Activated naive CD4-positive, alpha-beta T cell (primary cell): Measurements from ENCODE around the gene DNASE1L1.

Experiments
- DNase-seq, 4 experiments: peaks; one replicate each; lab custom pipeline; 2025; lab: John Stamatoyannopoulos, UW

The DNASE1L1 gene

DNA sequence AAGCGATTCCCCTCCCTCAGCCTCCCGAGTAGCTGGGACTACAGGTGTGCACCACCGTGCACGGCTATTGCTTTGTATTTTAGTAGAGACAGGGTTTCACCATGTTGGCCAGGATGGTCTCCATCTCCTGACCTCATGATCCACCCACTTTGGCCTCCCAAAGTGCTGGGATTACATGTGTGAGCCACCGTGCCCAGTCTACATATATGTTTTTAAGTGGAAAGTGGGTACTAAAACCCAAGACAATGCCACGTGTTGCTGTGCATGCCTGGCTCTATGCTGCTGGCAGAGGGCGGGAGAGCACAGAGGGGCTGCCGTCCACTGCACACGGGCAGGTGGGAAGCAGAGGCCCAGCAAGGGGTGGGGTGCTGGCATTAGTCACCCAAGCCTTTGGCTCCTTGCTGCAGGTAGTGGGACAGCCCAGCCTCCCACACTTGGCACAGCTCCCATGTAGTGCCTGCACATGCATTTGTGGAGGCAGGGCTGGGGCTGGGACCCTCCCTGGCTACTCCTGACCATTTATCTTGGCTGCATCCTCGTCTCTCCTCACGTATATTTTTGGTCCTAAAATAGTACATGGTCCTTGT, 26.5 kb downstream of the DNASE1L1 start:
- DNase-seq: no peak

- DNase-seq: no peak
Observed at GRCh38 chrX:154381271-154381670, 27.8 kb downstream of the DNASE1L1 start.

DNA sequence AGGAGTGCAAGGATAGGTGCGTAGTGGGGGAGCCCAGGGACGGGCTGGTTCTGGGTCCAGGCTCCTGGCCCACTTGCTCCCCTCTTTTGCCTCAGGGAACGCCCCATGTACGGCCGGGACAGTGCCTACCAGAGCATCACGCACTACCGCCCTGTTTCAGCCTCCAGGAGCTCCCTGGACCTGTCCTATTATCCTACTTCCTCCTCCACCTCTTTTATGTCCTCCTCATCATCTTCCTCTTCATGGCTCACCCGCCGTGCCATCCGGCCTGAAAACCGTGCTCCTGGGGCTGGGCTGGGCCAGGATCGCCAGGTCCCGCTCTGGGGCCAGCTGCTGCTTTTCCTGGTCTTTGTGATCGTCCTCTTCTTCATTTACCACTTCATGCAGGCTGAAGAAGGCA, 28.3 kb downstream of the DNASE1L1 start:
- no peak for DNase-seq

GRCh38 chrX:154380153-154380552, 28.9 kb downstream of the DNASE1L1 start:
- DNase-seq: no peak

GRCh38 chrX:154379569-154379951, 29.5 kb downstream of the DNASE1L1 start:
- no peak for DNase-seq

- DNase-seq: peak; percentile 86 to 100 (median 99)
Observed at GRCh38 chrX:154378799-154379568, 30.1 kb downstream of the DNASE1L1 start, which contains the start of gene EMD. TSS of gene EMD (plus strand) at chrX:154379295. CDS start at chrX:154379485, 190 bp downstream.

DNA sequence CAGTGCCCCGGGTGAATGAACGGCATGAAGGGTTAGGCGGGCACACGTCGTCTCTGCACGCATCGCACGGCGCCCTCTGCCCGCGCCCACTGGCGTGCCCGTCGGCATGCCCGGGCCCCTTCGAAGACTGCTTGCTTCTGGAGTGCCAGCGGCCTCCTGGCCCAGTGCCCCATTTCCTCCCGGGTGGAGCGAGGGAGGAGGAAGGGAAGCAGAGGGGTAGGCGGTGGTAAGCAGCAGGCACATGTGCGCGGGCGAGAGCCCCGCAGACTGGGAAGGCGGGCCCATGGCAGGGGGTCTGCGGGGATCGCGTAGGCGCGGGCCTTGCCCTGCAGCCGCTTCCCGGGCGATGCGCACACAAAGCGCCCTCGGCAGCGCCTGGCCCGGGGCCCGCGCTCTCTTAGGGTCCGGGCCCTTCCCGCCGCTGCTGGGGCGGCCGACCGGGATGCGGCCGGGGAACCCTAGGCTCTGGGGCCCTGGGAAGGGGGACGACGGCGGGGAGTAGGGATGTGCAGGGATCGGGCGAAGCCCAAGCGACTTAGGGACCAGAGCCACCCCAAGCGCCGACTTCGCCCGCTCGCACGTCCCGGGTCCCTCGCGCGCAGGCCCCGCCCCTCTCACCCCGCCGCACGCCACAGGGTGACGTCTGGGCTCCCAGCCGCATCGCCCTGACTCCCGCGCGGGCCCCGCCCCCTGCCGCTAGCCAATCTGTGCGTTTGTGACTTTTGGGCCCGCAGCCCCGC, 30.8 kb downstream of the DNASE1L1 start:
- peak in 2 of 4 experiments; percentile 19 to 30 for DNase-seq

- DNase-seq: no peak
Observed at GRCh38 chrX:154376774-154377173, 32.3 kb downstream of the DNASE1L1 start.

GRCh38 chrX:154375156-154375504, 33.9 kb downstream of the DNASE1L1 start:
- DNase-seq: no peak

GRCh38 chrX:154374313-154375155, 34.5 kb downstream of the DNASE1L1 start, which contains the start of gene FLNA:
TSS of gene FLNA (minus strand) at chrX:154374634. CDS start at chrX:154371245, 3,389 bp downstream.
- DNase-seq: no peak

DNA sequence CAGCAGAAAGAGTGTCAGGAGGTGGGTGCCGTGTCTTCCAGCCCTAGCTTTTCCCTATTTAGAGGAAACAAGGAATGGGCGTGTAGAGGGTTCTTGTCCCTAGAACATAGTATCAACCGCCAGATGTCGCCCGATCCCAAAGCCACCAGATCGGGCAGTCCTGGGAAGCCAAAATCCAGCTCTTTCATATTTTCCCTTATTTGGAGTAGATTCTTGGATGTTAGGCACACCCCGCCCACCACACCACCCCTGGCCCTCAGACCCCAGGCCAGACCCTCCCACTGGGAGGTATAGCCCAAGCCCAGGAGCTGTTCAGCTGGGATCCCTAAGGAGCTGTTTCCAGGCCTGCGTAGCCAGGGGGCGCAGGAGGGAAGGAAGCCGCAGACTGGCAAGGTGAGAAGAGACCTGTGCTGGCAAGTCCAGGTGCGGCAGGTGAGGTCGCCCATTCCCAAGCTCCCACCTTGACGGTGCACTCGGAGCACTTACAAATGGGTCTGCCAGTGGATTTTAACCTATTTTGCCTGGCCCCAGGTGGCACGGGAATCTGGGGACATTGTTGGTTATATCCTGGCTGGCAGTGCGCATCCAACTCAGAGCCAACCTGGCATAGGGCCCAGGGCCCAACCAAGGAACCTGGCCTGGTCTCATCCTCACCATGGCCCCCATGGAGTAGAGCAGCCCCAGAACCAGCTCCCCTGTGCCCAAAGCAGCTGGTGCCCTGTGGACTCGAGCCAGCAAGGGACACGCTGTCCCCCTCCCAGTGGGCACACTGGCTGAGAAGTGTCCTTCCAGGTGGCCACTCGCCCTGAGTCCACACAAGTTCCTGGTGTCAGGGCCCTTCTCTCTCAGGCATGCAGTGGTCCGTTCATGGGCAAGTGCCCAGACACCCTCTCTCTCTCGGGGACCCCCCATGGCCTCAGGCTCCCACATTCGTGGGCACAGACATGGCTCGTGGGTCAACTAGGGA, 35.4 kb downstream of the DNASE1L1 start:
- peak in 1 of 4 experiments; percentile 19 for DNase-seq

DNA sequence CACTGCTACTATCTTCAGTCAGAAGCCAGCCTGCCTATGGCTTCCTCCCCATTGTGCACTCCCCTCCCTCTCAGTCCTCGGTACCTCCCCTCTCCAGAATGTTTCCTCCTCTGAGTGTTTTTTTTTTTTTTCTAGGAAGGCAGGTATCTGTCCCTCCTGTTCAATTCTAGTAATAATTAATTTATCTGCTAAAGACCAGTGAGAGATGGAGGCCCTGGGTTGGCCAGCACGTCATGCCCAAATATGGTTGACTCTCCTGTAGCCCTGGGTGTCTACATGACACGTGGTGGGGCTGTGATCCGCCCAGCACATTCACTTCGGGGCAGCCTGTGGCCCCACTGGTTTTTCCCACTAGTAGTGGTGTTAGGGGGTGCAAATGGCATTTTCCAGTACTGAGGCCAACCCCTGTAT, 36.4 kb downstream of the DNASE1L1 start:
- DNase-seq: no peak

DNA sequence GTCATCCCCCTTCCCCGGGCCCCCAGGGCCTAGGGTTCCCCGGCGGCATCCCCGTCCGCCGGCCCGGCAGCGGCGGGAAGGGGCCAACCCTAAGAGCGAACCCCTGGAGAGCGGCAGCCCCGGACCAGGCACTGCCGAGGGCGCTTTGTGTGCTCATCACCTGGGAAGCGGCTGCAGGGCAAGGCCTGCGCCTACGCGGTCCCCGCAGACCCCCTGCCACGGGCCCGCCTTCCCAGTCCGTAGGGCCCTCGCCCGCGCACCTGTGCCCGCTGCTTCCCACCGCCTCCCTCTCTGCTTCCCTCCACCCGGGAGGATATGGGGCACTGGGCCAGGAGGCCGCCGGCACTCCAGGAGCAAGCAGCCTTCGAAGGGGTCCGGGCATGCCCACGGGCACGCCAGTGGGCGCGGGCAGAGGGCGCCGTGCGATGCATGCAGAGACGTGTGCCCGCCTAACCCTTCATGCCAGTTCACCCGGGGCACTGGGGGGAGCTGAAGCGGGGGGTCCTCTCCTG, 37.2 kb downstream of the DNASE1L1 start:
- DNase-seq: no peak

DNA sequence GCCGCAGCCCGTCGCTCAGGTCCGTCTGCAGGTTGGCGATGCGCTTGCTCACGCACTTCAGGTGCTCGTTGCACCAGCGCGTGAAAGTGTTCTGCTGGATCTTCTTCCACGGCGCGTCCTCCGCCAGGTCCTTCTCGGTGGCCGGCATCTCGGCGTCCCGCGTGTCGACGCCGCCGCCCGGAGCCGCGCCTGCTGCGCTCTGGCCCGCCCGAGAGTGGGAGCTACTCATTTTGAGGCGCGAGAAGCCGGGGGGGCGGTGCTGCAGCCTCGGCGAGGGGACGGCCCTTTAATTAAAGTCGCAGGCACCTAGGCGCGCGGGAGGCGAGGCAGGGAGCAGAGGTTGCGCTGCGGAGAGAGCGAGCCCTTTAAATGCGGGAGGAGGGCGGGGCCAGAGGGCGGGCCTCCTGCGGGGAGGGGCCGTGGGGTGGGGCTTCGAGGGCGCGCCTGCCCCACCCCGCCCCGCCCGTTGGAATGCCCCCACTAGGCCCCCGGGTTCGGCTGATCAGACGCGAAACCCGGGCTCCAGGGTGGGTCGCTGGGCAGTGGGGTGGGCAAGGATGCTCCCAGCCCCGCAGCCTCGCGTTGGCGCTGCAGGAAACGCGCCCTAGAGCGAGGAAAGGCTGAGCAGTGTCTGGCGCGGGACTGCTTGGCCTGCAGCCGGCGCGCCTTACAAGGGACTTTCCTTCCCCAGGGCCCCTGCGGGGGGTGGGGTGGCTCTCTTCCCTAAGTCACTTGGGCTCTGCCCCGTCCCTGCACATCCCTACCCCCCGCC, 37.9 kb downstream of the DNASE1L1 start:
- DNase-seq: peak; percentile 66 to 87 (median 76)

GRCh38 chrX:154370300-154371016, 38.6 kb downstream of the DNASE1L1 start:
- DNase-seq: no peak

- peak in 2 of 4 experiments; percentile 26 to 54 for DNase-seq
Observed at GRCh38 chrX:154369449-154370299, 39.4 kb downstream of the DNASE1L1 start.

GRCh38 chrX:154368630-154369448, 40.2 kb downstream of the DNASE1L1 start:
- DNase-seq: peak; percentile 38 to 67 (median 52)
